Transverse colon (tissue), 4 donors: ENCODE results near the gene AKT1. TPM values are rescaled to one million over a fixed set of nuclear protein-coding genes. Genes with fewer than 3 reads are reported as not detected.

Experiments
- DNase-seq: peaks from one replicate; pipeline ENCODE4 v3.0.0-alpha.2; 2019
- H3K27ac ChIP-seq, 4 donors: fragments of 200-600 bp; sonication (generic); 2 replicates each; pipeline ENCODE4 v1.5.1; 2016 to 2018; ENCODE audit warnings: inconsistent platforms in 4 of 4
- H3K27me3 ChIP-seq: fragments of 200-600 bp; sonication (generic); 2 replicates; pipeline ENCODE4 v1.5.1; 2017; ENCODE audit warnings: inconsistent platforms
- H3K36me3 ChIP-seq, 4 donors: fragments of 200-600 bp; sonication (generic); 2 replicates each; pipeline ENCODE4 v1.5.1; 2017 to 2019; ENCODE audit warnings: inconsistent platforms in 4 of 4
- H3K4me1 ChIP-seq, 4 donors: fragments of 200-600 bp; sonication (generic); 2 replicates each; pipeline ENCODE4 v1.5.1; 2017 to 2020; ENCODE audit warnings: inconsistent platforms in 4 of 4
- H3K4me3 ChIP-seq, 4 donors: fragments of 200-600 bp; sonication (generic); 1 replicate in 1 of 4; 2 replicates in 3 of 4; pipeline versions ENCODE4 v1.5.1 to v1.6.1; 2017 to 2019; ENCODE audit warnings: inconsistent platforms in 4 of 4
- H3K9me3 ChIP-seq, 2 donors: fragments of 200-600 bp; sonication (generic); 2 replicates each; pipeline ENCODE4 v1.5.1; 2017 to 2019; ENCODE audit warnings: inconsistent platforms in 2 of 2
- CTCF ChIP-seq, 5 experiments: fragments of 200-600 bp in 3 of 5; fragments of 450-650 bp in 2 of 5; sonication (generic) in 3 of 5; IDR thresholded peaks; 1 replicate in 2 of 5; 2 replicates in 3 of 5; pipeline ENCODE4 v1.5.1; 2016 to 2017; ENCODE audit warnings: antibody characterized with exemption in 5 of 5, inconsistent platforms in 3 of 5, mild to moderate bottlenecking in 2 of 5, moderate library complexity in 1 of 5
- EP300 ChIP-seq: sonication (generic); formaldehyde crosslinking; IDR thresholded peaks from one replicate; pipeline ENCODE4 v1.6.1; 2017; ENCODE audit warnings: antibody characterized with exemption, low read depth
- POLR2A ChIP-seq: fragments of 450-650 bp; IDR thresholded peaks from one replicate; pipeline ENCODE4 v1.6.1; 2016; ENCODE audit warnings: antibody characterized with exemption, mild to moderate bottlenecking, moderate library complexity
- POLR2AphosphoS5 ChIP-seq, 3 donors: sonication (generic); formaldehyde crosslinking; IDR thresholded peaks; one replicate each; pipeline ENCODE4 v1.6.1; 2016; ENCODE audit warnings: antibody characterized with exemption in 3 of 3
- WGBS, 2 donors: methylation state at CpG; one replicate each; pipeline ENCODE4 v1.1.5; 2018; ENCODE audit warnings: low coverage in 1 of 2; 5-methylcytosine and 5-hydroxymethylcytosine counted together
- in situ Hi-C, 4 donors: fragments of 200-750 bp; cut with MboI; loops; one replicate each; pipeline versions ENCODE4 v1.15.0 to v1.15.1; 2017; ENCODE audit warnings: low sequenced_read_pairs in 3 of 4, low pct_ligation_motif_present in 1 of 4, low pct_unique_long_range_greater_than_20kb in 1 of 4
- intact Hi-C: fragments of 100-400 bp; cut with DNase I; formaldehyde crosslinking; loops from one replicate; pipeline ENCODE4 v1.15.1; 2023; ENCODE audit warnings: low total_unique reads
- total RNA-seq, 4 donors: library from RNA; depleted of rRNA; stranded (reverse); fragments of >200 nt; gene quantifications; one replicate each; pipeline ENCODE4 v1.1.0, GENCODE V29; 2016

Gene AKT1
- total RNA-seq, 4 donors from 2014 or later: 85.4 to 310 (median 136) TPM

GRCh38 chr14:104795781-104796686 lies 486 bp upstream of the AKT1 start:
- Histone ChIP-seq H3K27me3 (no peaks in the 10 kb centered on the region), H3K4me1 (peaks cover 30 to 58% (median 45%) of the 10 kb centered on the region in 4 donors), H3K9me3 (no peaks in the 10 kb centered on the region), H3K4me3 (peak overlapping the region; percentile 32 to 63 (median 48)), H3K27ac (peak overlapping the region; percentile 85 to 91 (median 88)), H3K36me3 (peaks cover 0 to 8% (median 0%) of the 10 kb centered on the region in 4 donors)
- DNase-seq: peak; percentile 68
- WGBS, 2 donors: 48% methylated on average over 10 of the region's 55 CpGs; no CpG with 5 or more reads in 1 of the 2 donors
- TF ChIP-seq POLR2A (peak; percentile 47), POLR2AphosphoS5 (IDR thresholded peaks at IDR 0.05) (peak in 2 of 3 donors; percentile 36 to 50), CTCF (IDR thresholded peaks at IDR 0.05) (no peak), EP300 (no peak)
- in situ Hi-C loops (no loop called here), intact Hi-C loops (no loop called here)

- peak overlapping the region; percentile 87 to 90 (median 88) for H3K27ac ChIP-seq
- no peak for TF ChIP-seq POLR2AphosphoS5 (IDR thresholded peaks at IDR 0.05)
- TF ChIP-seq CTCF (IDR thresholded peaks at IDR 0.05): no peak
- TF ChIP-seq EP300: no peak
- TF ChIP-seq POLR2A: no peak
- no peaks in the 10 kb centered on the region for H3K9me3 ChIP-seq
- intact Hi-C loops (no loop called here), in situ Hi-C loops (no loop called here)
- peaks cover 0 to 8% (median 0%) of the 10 kb centered on the region in 4 donors for H3K36me3 ChIP-seq
- WGBS, 2 donors: 3% methylated on average over 16 of the region's 16 CpGs; no CpG with 5 or more reads in 1 of the 2 donors
- no peaks in the 10 kb centered on the region for H3K27me3 ChIP-seq
- H3K4me1 ChIP-seq: peaks cover 30 to 53% (median 39%) of the 10 kb centered on the region in 4 donors
- peak; percentile 38 for DNase-seq
- peak overlapping the region; percentile 72 to 94 (median 86) for H3K4me3 ChIP-seq
Observed at GRCh38 chr14:104794631-104794992, 936 bp downstream of the AKT1 start.

- DNase-seq: peak; percentile 68
- intact Hi-C loops: no loop called here
- Histone ChIP-seq H3K36me3 (peaks cover 0 to 8% (median 0%) of the 10 kb centered on the region in 4 donors), H3K4me3 (peak overlapping the region; percentile 72 to 94 (median 86)), H3K4me1 (peaks cover 30 to 48% (median 37%) of the 10 kb centered on the region in 4 donors), H3K27ac (peak overlapping the region; percentile 87 to 90 (median 88)), H3K9me3 (no peaks in the 10 kb centered on the region), H3K27me3 (no peaks in the 10 kb centered on the region)
- in situ Hi-C loops: no loop called here
- no peak for TF ChIP-seq CTCF (IDR thresholded peaks at IDR 0.05)
- no peak for TF ChIP-seq POLR2AphosphoS5 (IDR thresholded peaks at IDR 0.05)
- TF ChIP-seq POLR2A: no peak
- TF ChIP-seq EP300: no peak
- WGBS, 2 donors: 9% methylated on average over 6 of the region's 15 CpGs; no CpG with 5 or more reads in 1 of the 2 donors
Observed at GRCh38 chr14:104794099-104794498, 1.4 kb downstream of the AKT1 start.

- 79% methylated on average over 2 of the region's 2 CpGs; no CpG with 5 or more reads in 1 of the 2 donors for WGBS, 2 donors
- no peak for TF ChIP-seq EP300
- TF ChIP-seq POLR2AphosphoS5 (IDR thresholded peaks at IDR 0.05): no peak
- no peak for TF ChIP-seq POLR2A
- TF ChIP-seq CTCF (IDR thresholded peaks at IDR 0.05): no peak
- in situ Hi-C loops: no loop called here
Observed at GRCh38 chr14:104793703-104793959, 1.9 kb downstream of the AKT1 start.

More at GRCh38 chr14:104793703-104793959, 1.9 kb downstream of the AKT1 start:
- Histone ChIP-seq H3K4me1 (peaks cover 30 to 48% (median 37%) of the 10 kb centered on the region in 4 donors), H3K27ac (peak overlapping the region in 3 of 4 donors; percentile 87 to 90 (median 89)), H3K36me3 (peaks cover 0 to 8% (median 0%) of the 10 kb centered on the region in 4 donors), H3K4me3 (peak overlapping the region in 1 of 4 donors; percentile 72), H3K27me3 (no peaks in the 10 kb centered on the region), H3K9me3 (no peaks in the 10 kb centered on the region)
- intact Hi-C loops: no loop called here
- no peak for DNase-seq
